Nephron (organoid): ENCODE results near the gene CLN6.

ENCODE experiments used
- H3K27ac Mint-ChIP-seq, 3 experiments: 2 replicates each; pipeline ENCODE4 v1.8.0; 2020; ENCODE audit warnings: mixed read lengths in 3 of 3, mild to moderate bottlenecking in 2 of 3, moderate library complexity in 1 of 3
- H3K27me3 Mint-ChIP-seq: 2 replicates; pipeline ENCODE4 v1.8.0; 2021; ENCODE audit warnings: low read depth, mild to moderate bottlenecking, moderate library complexity, mixed read lengths
- H3K36me3 Mint-ChIP-seq: 2 replicates; pipeline ENCODE4 v1.8.0; 2020; ENCODE audit warnings: low read depth, mixed read lengths
- H3K4me1 Mint-ChIP-seq: 2 replicates; pipeline ENCODE4 v1.8.0; 2020; ENCODE audit warnings: mixed read lengths
- H3K4me3 Mint-ChIP-seq, 3 experiments: 2 replicates each; pipeline ENCODE4 v1.8.0; 2020; ENCODE audit warnings: mild to moderate bottlenecking in 3 of 3, mixed read lengths in 3 of 3, moderate library complexity in 2 of 3
- H3K9me3 Mint-ChIP-seq: 2 replicates; pipeline ENCODE4 v1.8.0; 2020; ENCODE audit warnings: mixed read lengths
- TF ChIP-seq, protein P1 (sequence below), 3 experiments: fragments of 200-600 bp; sonication (generic); IDR thresholded peaks; one replicate each; pipeline ENCODE4 v1.5.0; 2021; ENCODE audit warnings: antibody characterized with exemption in 3 of 3; ENCODE audit not compliant: unreplicated experiment in 3 of 3

CLN6 gene

GRCh38 chr15:68234060-68234459, 4.5 kb upstream of the CLN6 start:
- Mint-ChIP-seq H3K27me3 (no peaks in the 10 kb centered on the region), H3K4me1 (peaks cover 36% of the 10 kb centered on the region), H3K27ac (peak overlapping the region; percentile 67 to 92 (median 75)), H3K9me3 (peaks cover 12% of the 10 kb centered on the region), H3K36me3 (no peaks in the 10 kb centered on the region), H3K4me3 (peak overlapping the region in 2 of 3 experiments; percentile 53 to 73)
- TF ChIP-seq, protein P1, sequence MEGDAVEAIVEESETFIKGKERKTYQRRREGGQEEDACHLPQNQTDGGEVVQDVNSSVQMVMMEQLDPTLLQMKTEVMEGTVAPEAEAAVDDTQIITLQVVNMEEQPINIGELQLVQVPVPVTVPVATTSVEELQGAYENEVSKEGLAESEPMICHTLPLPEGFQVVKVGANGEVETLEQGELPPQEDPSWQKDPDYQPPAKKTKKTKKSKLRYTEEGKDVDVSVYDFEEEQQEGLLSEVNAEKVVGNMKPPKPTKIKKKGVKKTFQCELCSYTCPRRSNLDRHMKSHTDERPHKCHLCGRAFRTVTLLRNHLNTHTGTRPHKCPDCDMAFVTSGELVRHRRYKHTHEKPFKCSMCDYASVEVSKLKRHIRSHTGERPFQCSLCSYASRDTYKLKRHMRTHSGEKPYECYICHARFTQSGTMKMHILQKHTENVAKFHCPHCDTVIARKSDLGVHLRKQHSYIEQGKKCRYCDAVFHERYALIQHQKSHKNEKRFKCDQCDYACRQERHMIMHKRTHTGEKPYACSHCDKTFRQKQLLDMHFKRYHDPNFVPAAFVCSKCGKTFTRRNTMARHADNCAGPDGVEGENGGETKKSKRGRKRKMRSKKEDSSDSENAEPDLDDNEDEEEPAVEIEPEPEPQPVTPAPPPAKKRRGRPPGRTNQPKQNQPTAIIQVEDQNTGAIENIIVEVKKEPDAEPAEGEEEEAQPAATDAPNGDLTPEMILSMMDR (IDR thresholded peaks at IDR 0.05; ENCODE audit: unreplicated experiment in 3 of 3), result no peak

DNA sequence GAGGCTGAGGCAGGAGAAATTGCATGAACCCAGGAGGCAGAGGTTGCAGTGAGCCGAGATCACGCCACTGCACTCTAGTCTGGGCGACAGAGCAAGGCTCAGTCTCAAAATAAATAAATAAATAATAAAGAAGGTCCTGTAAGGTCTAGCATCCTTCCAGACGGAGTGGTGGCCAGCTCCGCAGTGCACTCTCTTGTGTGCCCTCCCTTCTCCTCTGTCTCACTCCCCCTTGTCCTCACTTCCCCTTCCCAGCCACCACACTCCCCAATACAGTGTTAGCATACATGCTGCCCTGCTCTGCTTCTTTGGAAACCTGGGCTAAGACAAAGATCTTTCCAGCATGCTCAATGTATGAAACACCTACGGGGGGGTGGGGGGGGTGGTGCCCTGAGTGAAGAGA, 3.4 kb upstream of the CLN6 start:
- Mint-ChIP-seq H3K4me3 (no peak overlapping the region), H3K27me3 (no peaks in the 10 kb centered on the region), H3K4me1 (peaks cover 46% of the 10 kb centered on the region), H3K27ac (no peak overlapping the region), H3K9me3 (peaks cover 6% of the 10 kb centered on the region), H3K36me3 (no peaks in the 10 kb centered on the region)
- TF ChIP-seq, protein P1 (IDR thresholded peaks at IDR 0.05; ENCODE audit: unreplicated experiment in 3 of 3), result no peak

- H3K27ac Mint-ChIP-seq, result peak overlapping the region in 1 of 3 experiments; percentile 68
- H3K4me3 Mint-ChIP-seq, result peak overlapping the region in 1 of 3 experiments; percentile 36
- H3K9me3 Mint-ChIP-seq, result peaks cover 4% of the 10 kb centered on the region
- H3K27me3 Mint-ChIP-seq, result no peaks in the 10 kb centered on the region
- H3K4me1 Mint-ChIP-seq, result peaks cover 50% of the 10 kb centered on the region
- H3K36me3 Mint-ChIP-seq, result no peaks in the 10 kb centered on the region
- TF ChIP-seq, protein P1 (IDR thresholded peaks at IDR 0.05; ENCODE audit: unreplicated experiment in 3 of 3), result no peak
These were observed 2.9 kb upstream of the CLN6 start for GRCh38 chr15:68232449-68232848.

- Mint-ChIP-seq H3K4me1 (peaks cover 53% of the 10 kb centered on the region), H3K9me3 (peaks cover under 1% of the 10 kb centered on the region), H3K4me3 (peak overlapping the region; percentile 87 to 91 (median 91)), H3K36me3 (no peaks in the 10 kb centered on the region), H3K27me3 (no peaks in the 10 kb centered on the region), H3K27ac (peak overlapping the region in 2 of 3 experiments; percentile 2 to 38)
- TF ChIP-seq, protein P1 (IDR thresholded peaks at IDR 0.05; ENCODE audit: unreplicated experiment in 3 of 3), result no peak
These were observed 1.7 kb upstream of the CLN6 start for GRCh38 chr15:68231102-68231818.

DNA sequence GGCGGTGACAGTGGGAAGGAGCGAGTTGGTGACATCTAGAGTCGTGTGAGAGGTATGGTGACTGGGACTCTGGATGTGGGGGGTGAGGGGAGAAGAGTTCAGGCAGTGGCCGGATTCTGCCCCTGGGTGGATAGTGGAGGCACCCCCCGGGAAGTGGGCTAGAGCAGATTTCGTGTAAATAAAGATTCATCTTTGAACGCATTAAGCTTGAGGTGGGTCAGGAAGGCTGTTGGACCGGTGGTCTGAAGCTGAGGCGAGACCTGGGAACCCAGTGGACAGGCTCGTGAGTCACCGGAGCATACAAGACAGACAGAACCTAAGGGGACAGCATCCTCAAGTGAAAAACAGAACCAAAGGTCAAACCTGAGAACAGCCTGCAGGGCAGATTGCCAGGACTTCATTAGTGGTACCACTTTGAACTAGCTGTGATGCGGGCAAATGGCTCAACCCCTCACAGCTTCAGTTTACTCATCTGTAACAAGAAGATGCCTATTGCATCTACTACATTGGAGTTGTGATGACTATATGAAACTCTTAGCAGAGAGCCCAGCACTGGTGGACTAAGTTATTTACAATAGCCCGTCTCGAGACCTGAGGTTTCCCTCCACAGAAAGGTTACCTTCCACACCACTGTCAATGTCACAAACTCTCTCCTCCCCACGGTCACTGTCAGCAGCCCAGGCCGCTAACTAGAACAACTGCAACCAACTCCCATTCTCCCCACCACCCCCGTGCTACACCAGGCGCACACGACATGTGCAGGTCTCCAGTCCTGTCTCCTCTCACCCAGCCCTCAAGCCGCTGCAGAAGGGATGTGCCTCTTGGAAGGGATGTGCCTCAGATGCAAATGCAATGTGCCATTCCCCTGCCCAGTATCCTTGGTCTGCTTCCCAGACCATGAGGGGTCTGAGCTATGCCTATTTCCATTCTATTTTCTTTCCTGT, 901 bp upstream of the CLN6 start:
- TF ChIP-seq, protein P1 (IDR thresholded peaks at IDR 0.05; ENCODE audit: unreplicated experiment in 3 of 3), result no peak
- H3K4me1 Mint-ChIP-seq, result peaks cover 53% of the 10 kb centered on the region
- no peaks in the 10 kb centered on the region for H3K27me3 Mint-ChIP-seq
- H3K4me3 Mint-ChIP-seq, result peak overlapping the region; percentile 87 to 91 (median 91)
- H3K9me3 Mint-ChIP-seq, result no peaks in the 10 kb centered on the region
- H3K27ac Mint-ChIP-seq, result peak overlapping the region; percentile 46 to 87 (median 78)
- no peaks in the 10 kb centered on the region for H3K36me3 Mint-ChIP-seq
